Measurements from ENCODE around the gene POLG. TPM values are rescaled to one million over a fixed set of nuclear protein-coding genes. Genes with fewer than 3 reads are reported as not detected.
A peak's percentile ranks its signal among the peaks of the same experiment; 100 is the strongest.

POLG gene
- total and polyA plus RNA-seq, 2 of the 13 experiments (the other 11 are each of a cell fraction or from before 2014, with no cell fraction given), result 26.6 to 35.5 TPM

- TF ChIP-seq AHDC1 (CRISPR knock-in tag; IDR thresholded peaks at IDR 0.05; ENCODE audit: borderline replicate concordance), result no peak; the same call in 1 of the 2 replicates
- TF ChIP-seq TBP (CRISPR knock-in tag; IDR thresholded peaks at IDR 0.05), result peak; percentile 96; the same call in 1 of the 2 replicates
- peak; percentile 95 for TF ChIP-seq ZMYM2 (CRISPR knock-in tag; IDR thresholded peaks at IDR 0.05)
- TF ChIP-seq RFXANK (CRISPR knock-in tag; IDR thresholded peaks at IDR 0.05), result no peak
- TF ChIP-seq, protein P1, sequence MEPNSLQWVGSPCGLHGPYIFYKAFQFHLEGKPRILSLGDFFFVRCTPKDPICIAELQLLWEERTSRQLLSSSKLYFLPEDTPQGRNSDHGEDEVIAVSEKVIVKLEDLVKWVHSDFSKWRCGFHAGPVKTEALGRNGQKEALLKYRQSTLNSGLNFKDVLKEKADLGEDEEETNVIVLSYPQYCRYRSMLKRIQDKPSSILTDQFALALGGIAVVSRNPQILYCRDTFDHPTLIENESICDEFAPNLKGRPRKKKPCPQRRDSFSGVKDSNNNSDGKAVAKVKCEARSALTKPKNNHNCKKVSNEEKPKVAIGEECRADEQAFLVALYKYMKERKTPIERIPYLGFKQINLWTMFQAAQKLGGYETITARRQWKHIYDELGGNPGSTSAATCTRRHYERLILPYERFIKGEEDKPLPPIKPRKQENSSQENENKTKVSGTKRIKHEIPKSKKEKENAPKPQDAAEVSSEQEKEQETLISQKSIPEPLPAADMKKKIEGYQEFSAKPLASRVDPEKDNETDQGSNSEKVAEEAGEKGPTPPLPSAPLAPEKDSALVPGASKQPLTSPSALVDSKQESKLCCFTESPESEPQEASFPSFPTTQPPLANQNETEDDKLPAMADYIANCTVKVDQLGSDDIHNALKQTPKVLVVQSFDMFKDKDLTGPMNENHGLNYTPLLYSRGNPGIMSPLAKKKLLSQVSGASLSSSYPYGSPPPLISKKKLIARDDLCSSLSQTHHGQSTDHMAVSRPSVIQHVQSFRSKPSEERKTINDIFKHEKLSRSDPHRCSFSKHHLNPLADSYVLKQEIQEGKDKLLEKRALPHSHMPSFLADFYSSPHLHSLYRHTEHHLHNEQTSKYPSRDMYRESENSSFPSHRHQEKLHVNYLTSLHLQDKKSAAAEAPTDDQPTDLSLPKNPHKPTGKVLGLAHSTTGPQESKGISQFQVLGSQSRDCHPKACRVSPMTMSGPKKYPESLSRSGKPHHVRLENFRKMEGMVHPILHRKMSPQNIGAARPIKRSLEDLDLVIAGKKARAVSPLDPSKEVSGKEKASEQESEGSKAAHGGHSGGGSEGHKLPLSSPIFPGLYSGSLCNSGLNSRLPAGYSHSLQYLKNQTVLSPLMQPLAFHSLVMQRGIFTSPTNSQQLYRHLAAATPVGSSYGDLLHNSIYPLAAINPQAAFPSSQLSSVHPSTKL (CRISPR knock-in tag; IDR thresholded peaks at IDR 0.05), result no peak; the same call in 1 of the 2 replicates
- TF ChIP-seq NRL (CRISPR knock-in tag; IDR thresholded peaks at IDR 0.05; ENCODE audit: borderline replicate concordance), result peak; percentile 72
- TF ChIP-seq MIER3 (CRISPR knock-in tag; IDR thresholded peaks at IDR 0.05; ENCODE audit: borderline replicate concordance), result peak; percentile 96
- TF ChIP-seq MAFK (conservative IDR thresholded peaks at IDR 0.05 in 1 of 2, IDR thresholded peaks at IDR 0.05 in 1 of 2; ENCODE audit: low read length in 2 of 2), result no peak
- TF ChIP-seq STAG1 (CRISPR knock-in tag; IDR thresholded peaks at IDR 0.05), result no peak
- peak; percentile 74; the same call in 1 of the 2 replicates for TF ChIP-seq TSC22D2 (CRISPR knock-in tag; IDR thresholded peaks at IDR 0.05; ENCODE audit: borderline replicate concordance)
- TF ChIP-seq GPN1 (CRISPR knock-in tag; IDR thresholded peaks at IDR 0.05; ENCODE audit: borderline replicate concordance), result no peak; the same call in 1 of the 2 replicates
- TF ChIP-seq, protein P2, sequence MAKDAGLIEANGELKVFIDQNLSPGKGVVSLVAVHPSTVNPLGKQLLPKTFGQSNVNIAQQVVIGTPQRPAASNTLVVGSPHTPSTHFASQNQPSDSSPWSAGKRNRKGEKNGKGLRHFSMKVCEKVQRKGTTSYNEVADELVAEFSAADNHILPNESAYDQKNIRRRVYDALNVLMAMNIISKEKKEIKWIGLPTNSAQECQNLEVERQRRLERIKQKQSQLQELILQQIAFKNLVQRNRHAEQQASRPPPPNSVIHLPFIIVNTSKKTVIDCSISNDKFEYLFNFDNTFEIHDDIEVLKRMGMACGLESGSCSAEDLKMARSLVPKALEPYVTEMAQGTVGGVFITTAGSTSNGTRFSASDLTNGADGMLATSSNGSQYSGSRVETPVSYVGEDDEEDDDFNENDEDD (CRISPR knock-in tag; IDR thresholded peaks at IDR 0.05; ENCODE audit: borderline replicate concordance), result peak; percentile 85; the same call in 1 of the 2 replicates
- 0 out of 2 replicates have a peak, but pooled peaks have one; percentile 4 for TF ChIP-seq ZNF7 (CRISPR knock-in tag; IDR thresholded peaks at IDR 0.05)
- TF ChIP-seq, protein P3, sequence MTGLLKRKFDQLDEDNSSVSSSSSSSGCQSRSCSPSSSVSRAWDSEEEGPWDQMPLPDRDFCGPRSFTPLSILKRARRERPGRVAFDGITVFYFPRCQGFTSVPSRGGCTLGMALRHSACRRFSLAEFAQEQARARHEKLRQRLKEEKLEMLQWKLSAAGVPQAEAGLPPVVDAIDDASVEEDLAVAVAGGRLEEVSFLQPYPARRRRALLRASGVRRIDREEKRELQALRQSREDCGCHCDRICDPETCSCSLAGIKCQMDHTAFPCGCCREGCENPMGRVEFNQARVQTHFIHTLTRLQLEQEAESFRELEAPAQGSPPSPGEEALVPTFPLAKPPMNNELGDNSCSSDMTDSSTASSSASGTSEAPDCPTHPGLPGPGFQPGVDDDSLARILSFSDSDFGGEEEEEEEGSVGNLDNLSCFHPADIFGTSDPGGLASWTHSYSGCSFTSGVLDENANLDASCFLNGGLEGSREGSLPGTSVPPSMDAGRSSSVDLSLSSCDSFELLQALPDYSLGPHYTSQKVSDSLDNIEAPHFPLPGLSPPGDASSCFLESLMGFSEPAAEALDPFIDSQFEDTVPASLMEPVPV (CRISPR knock-in tag; IDR thresholded peaks at IDR 0.05), result peak; percentile 64; the same call in 1 of the 2 replicates
- no peak for TF ChIP-seq AGO2 (optimal IDR thresholded peaks at IDR 0.05; ENCODE audit: low read depth, low read length)
These were observed at the start of gene POLG (continued) for GRCh38 chr15:89334510-89335297.

Data from HepG2 (cell line).